ENCODE data around the gene COL1A2.

COL1A2 gene

DNA sequence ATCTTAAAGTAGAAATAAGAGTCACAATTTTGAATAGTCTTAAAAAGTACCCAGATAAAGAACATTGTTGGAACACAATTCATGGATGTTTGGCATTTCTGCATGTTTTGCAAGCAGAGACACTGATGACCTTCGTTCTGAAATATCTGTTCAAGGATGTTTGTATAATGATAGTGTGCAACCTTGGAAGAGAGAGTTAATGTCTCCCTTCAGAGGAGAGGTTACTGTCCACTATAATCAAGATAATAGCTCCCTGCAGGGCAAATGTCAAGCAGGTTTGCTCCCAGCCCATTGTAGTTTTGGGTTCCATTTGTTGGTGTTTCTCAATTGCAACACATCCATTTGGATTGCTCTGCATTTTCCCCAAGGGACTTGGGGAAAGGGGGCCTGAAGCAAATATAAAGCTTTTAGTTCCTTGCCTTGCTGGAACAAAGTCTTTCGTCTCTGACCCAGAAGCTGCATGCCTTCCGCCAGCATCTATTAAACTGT, 45.2 kb downstream of the COL1A2 start:
- no peak for DNase-seq

DNA sequence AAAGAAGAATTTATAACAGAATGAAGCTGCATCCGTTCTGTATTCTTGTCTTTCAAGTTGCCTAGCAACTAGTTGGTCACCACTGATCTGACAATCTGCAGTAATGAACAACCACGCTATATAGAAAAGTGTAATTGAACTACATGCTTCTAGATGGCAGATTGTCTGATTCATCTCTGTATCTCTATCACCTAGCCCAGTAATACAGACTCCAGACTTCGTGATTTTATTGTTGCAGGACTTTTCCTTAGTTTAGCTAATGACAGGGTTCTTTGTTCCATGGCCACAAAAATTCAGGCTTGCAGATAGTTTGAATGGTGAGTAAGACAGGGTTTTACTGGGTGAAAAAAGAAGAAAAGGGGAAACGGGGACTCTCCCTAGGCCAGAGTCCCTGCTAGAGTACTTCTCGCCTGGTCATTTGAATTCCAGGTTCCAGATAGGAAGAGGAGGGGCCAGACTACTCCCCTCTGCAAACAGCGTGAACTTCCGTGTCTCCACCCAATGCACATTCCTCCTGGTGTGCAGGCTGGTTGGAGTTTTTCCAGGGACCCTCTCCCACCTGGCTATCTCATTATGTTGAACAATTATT, 45.9 kb downstream of the COL1A2 start:
- DNase-seq = no peak

DNA sequence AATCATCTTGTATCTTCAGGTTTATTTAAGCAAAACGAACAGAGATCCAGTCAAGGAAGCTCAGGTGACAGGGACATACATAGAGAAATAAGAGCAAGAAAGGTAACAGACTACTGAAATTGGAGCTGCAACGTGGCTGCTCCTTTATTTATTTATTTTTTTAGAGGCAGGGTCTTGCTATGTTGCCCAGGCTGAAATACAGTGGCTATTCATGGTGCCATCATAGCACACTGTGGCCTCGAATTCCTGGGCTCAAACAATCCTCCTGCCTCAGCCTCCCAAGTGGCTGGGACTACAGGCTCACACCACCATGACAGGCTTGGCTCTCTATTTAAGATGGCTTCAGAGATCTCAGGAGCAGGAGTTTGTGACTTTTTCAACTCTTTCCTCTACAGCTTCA, 46.4 kb downstream of the COL1A2 start:
- no peak for DNase-seq

DNA sequence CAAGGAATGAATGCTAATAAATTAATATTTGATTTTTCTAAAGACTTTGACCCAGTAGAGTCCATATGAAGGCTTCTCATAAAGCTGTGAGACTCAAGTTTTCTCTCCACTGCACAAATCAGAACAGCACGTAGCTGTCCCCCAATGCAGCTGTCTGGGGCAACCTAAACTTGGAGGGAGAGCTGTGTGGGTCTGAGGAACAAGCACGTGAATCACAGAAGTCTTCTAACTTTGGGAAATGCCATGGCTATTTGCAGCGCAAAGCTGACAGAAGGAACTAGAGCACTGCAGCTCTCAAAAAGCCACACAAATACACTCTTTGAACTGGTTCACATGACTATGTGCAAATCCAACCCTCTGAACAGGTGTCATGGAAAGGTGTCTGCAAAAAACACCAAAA, 47.9 kb downstream of the COL1A2 start:
- no peak for DNase-seq

DNA sequence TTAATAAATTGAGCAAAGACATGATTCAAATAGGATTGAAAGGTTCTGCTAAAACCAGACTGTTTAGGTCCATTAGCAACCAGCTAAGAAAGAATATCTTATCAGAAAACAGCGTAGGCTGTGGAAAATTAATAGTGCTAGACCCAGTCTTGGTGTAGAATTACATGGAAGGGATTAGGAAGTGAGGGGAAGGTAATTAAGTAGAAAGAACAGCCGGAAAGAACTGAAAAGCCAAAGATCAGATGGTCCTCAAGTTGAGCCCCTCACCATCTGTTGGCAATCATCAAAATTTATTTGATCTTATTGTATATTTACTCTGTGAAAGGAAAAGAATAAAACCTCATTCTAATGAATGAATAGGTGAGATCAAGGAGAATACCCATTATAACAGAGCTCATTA, 50.1 kb downstream of the COL1A2 start:
- no peak for DNase-seq

DNA sequence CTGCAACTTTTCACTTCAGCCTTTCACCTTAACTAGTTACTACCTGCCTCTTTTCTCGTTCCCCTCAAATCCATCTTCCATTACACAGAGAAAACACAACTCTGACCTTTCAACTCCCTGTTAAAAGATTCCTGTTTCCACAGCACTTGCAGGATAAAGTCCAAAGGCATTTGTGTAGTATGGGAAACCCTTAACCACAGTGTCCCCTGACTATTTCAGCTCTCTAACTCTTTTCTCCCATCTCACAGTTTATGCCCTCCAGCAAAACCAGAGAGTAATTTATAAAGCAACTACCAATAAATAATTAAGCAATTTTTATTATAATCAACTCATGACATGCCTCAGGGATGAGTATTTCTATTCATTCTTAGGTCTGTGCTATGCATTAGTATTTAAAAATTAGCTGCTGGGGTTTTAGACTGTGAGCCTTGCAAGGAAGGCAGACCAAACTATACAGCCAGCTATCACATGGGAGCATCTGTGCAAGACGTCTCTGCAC, 51.0 kb downstream of the COL1A2 start:
- DNase-seq = no peak

DNA sequence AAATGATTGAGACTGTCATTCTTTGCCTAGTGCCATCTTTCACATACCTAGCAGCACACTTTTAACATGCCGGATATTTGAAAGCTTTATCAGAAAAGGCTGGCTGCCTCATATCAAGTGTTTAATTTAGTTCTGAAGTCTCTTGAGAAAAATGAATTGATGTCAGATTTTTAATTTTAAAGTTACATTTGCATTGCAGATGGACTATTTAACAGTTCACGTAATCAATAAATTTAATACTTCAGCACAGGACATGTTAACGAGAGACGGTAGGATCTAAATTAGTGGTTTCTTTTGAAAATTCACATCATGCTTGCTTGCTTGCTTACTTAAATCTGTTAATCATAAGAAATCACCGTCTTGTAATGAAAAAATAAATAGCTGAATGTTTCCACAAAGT, 51.6 kb downstream of the COL1A2 start:
- DNase-seq = no peak

DNA sequence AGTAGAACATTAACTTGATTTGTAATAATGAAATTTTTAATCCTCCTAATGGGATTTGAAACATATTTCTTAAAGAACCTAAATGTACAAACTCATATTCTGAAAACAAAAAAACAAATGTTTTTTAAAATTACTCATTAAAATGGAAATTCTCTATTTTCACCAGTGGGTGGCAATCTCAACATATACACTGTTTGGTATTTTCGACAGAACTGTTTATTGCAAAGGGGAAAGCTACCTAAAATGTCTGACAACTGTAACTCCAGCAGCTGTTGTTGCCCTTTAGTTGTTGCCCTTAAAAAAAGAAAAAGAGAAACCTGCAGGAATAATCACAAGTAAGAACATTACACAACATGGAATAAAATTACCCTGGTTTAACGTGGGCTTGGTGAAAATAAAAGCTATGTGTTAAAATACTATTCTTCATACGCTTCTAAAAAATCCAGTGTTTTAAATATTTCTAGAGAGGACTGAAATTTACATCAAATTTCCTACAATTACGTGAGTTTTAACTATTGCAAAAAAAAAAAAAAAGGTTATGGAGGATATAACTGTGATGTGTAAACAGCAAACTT, 54.5 kb downstream of the COL1A2 start:
- DNase-seq = no peak

DNA sequence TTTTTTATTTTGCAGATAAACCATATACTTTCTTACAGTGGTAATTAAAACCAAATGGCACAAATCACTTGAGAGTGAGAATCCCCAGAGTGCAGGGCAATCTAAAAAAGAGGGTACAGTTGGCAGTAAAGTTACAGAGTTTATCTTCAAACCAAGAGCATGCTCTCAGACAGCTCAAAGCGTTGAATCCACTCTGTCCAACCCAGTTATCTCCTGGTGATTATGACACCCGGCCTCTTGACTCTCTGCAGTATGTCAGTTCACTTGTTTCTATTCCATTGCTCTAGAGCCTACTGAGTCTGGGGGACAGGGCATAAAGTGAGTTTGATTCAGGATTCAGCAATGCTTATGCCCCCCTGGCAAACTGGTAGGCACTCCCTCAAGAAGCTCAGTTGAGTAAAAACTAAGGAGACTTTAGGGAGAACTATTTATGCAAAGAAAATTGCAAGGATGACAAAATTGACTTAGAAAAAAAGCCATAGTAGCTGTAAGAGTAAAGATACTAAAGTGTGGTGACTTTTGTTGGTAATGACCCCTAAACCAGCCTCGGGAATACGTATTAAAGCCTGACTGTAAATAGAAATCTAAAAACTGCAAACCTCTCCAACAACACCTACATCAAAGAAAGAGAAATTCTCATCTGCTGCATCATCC, 55.5 kb downstream of the COL1A2 start:
- no peak for DNase-seq

DNA sequence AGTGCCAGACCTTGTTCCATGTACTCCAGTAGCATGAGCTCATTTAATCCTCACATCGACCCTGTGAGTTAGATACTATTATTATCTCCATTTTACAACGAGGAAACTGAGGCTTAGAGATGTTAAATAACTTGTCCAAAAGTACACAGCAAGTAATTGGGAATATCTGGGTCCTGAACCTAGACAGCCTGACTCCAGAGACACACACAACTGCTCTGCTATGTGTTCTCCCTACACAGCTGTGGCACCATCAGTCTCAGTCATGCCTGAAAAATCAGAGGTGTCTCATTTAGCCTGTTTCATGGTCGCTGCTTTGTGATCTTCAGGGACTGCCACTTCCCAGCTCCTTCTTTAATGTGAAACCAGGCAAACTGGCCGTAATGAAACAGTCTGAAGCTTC, 56.5 kb downstream of the COL1A2 start:
- no peak for DNase-seq

DNA sequence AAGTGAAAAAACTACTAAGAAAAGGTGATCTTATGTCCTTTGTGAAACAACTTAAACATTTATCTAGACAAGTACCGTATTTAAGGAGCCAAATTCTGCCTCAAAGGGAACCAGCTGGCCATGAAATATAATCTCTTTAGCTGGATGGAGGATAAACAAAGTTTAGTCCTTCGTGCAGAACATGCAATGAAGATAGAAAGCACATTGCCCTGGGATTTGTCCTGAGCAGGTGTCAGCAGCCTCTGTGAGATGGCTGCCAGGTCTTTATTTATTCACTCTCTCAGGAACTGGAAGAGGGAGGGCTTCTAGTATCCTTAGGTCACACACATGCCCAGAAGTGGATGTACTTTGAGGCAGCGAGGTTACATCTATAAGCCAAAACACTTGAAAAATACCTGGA, 57.5 kb downstream of the COL1A2 start:
- no peak for DNase-seq

DNA sequence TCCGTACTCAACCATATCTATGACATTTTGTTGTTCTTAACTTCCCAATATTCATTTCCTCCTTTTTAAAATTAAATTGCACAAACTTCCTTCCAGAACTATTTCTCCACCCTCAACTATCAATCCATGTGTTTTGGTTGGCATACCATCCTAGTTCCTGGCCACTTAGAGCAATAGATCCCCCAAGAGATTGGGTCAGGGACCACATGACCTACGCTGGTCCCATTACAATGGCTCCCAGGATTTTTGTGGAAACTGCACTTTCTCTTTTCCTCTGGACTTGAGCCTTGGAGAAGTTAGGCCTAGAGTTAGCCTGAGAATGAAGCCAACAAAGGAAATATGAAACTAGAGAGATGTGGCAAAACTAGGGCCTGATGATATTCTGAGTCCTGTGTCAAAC, 59.2 kb downstream of the COL1A2 start:
- DNase-seq = no peak

DNA sequence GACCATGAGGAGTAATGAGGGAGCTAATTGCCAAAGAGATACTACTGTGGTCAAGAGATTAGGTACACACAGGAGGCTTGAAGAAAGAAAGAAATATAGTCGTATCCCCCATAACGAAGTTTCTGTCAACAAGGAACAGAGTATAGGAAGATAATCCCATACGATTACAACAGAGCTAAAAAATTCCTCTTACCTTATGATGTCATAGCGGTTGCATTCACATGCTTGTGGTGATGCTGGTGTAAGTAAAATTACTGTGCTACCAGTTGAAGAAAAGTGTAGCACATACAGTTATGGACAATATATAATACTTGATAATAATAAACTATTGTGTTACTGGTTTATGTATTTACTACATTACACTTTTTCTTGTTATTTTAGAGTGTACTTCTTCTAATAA, 63.3 kb downstream of the COL1A2 start:
- no peak for DNase-seq

DNA sequence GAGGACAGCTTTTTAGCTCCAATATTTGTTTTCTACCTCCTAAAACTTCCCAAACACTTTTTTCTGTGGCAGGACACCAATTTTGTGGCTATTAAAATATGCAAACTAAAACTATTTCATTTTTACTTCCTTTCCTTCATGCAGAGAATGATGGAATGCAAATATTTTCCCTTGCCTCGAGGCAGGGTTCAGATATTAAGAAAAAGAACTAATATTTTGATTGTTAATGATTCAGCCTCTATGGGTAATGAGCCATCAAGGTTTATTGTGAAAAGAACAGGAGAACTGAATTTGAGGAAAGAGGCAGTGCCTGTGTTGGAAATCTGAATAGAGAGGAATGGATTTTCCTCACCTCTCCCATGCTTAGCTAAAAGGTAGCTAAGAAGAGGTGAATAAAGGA, 71.8 kb downstream of the COL1A2 start:
- no peak for DNase-seq

DNA sequence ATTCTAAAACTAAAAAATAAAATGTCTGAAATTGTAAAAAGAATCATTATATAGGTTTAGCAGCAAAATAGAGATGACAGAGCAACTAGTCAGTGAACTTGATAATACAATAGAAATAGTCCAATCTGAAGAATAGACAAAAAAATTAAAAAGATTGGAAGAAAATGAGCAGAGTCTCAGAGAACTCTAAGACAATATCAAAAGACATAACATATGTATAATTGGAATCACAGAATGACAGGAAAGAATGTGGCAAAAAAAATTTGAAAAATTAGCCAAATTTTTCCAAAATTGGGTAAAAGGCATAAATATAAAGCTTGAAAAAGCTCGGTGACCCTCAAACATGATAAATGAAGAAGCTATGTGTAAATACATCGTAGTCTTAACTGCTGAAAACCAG, 76.9 kb downstream of the COL1A2 start:
- no peak for DNase-seq

DNA sequence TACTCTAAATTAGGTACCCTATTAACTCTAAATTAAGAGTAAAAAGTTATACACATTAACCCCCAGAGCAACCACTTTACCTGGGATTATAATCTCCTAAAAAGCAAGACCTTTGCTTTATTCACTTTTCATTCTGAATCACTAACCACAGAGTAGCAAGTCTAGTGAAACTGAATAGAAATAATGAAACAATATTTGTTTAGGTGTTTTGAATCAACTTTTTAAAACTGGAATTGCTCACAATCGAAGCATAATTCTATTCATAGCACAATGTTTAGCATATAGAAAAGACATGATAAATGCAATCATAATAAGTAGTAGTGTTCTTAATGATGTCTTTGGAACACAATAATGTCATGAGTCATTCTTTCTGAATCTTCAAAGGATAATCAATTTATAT, 77.9 kb downstream of the COL1A2 start:
- no peak for DNase-seq

DNA sequence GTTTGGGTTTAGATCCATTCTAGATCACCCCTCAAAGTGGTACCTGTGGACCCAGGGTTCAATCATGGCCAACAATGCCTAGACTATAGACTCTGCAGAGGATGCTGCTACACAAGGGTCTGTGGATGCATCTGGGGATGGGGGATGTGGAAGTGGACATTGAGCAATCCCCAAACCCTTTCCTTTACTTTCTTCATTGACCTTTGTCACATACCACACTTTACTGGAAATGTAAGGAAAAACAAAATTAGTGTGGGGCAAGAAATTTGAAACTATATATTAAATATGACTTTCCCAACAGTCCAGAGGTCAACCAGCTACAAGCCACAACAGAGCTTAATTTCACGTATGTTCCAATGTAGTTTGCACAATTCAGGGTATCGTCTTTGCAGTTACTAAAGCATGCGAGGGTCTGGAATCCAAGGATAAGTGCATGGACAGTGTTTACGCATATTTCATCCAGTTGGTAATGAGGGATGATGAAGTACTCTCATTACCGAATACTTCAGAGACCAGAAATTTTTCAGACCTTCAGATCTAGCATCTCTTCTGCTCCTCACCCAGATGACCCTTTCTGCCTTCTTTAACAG, 81.7 kb downstream of the COL1A2 start:
- no peak for DNase-seq

DNA sequence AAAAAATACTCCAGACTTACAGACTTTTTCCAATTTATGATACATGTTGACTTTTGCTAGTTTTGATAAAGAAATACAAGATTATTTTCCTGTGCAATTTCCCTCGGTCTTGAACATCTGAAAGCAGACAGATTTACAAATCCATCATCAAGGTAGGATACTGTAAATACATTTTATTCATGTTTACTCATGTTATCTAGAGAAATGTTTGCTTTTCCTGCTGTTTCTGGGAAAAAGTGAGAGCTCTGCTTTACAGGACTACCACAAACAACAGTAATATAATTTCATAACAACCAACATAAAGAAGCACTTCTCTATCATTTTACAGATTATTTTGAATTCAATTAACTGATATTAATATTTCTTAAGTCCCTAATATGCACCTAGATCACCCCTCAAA, 83.2 kb downstream of the COL1A2 start:
- no peak for DNase-seq

DNA sequence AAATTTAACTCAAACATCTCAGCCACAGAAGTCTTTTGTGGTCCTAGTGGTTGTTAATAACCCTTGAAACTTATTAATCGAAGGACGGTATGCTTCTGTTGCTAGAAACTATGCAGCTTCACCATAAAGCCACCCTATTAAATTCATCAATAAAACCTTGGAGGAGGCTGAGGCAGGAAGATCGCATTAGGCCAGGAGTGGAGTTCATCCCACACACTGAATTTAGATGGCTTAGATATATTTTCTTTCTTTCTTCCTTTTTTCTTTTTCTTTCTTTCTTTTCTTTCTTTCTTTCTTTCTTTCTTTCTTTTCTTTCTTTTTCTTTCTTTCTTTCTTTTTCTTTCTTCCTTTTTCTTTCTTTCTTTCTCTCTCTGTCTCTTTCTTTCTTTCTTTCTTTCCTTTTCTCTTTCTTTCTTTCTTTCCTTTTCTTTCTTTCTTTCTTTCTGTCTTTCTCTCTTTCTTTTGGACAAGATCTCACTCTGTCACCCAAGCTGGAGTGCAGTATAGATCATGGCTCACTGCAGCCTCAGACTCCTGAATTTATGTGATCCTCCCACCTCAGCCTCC, 84.0 kb downstream of the COL1A2 start:
- no peak for DNase-seq

Measured in 8988T (cell line).